ES-I3 (cell line): ENCODE data around the gene A1BG.

Experiments
- H3K36me3 ChIP-seq: 2 replicates; pipeline ENCODE4 v1.6.1; 2013; ENCODE audit warnings: mild to moderate bottlenecking, low read length, control low read depth, moderate library complexity; ENCODE audit not compliant: insufficient read depth
- H3K4me1 ChIP-seq: 2 replicates; pipeline ENCODE4 v1.6.1; 2013; ENCODE audit warnings: mild to moderate bottlenecking, control low read depth, low read length; ENCODE audit not compliant: insufficient read depth
- H3K9ac ChIP-seq: 2 replicates; pipeline ENCODE4 v1.6.1; 2013; ENCODE audit warnings: low read depth, mild to moderate bottlenecking, low read length, moderate library complexity
- H3K9me3 ChIP-seq: 2 replicates; pipeline ENCODE4 v1.6.1; 2013; ENCODE audit warnings: mild to moderate bottlenecking, low read length, moderate library complexity; ENCODE audit not compliant: control insufficient read depth, insufficient read depth

A1BG gene

DNA sequence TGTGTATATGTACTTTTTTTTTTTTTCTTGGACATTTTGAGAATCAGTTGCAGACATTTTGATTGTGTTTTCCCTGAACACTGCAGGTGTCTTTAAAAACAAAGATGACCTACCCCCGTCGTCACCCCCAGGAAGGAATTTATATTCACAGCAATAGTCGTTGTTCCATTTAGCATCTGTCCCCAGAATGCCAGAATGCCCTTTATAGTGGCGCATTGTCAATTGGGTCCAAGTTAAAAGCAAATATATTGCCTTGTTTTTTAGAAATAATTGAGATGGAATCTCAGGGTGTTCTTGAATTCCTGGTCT is 40.4 kb upstream of the A1BG start:
- Histone ChIP-seq H3K9me3 (no peaks in the 10 kb centered on the region), H3K36me3 (peaks cover 25% of the 10 kb centered on the region), H3K4me1 (no peaks in the 10 kb centered on the region; the same call in 1 of the 2 replicates), H3K9ac (no peak overlapping the region)

- no peaks in the 10 kb centered on the region; the same call in 1 of the 2 replicates for H3K4me1 ChIP-seq
- H3K9me3 ChIP-seq, result no peaks in the 10 kb centered on the region
- no peak overlapping the region for H3K9ac ChIP-seq
- H3K36me3 ChIP-seq, result peaks cover 30% of the 10 kb centered on the region
Measured at GRCh38 chr19:58392945-58393724, 39.8 kb upstream of the A1BG start.

DNA sequence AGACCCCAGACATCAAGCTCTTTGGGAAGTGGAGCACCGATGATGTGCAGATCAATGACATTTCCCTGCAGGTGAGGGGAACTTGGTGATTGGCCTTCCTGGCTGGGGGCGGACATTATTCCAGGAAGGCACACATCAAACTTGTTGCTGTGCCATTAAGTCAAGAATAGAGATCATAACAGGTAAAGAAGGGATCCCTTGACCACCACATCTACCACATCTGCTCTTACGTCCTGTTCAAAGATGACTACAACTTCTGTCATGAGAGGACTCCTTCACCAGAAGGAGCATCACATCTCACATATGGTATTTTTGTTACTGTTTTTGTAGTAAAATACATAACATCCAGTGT is 34.9 kb upstream of the A1BG start:
- peaks cover 7% of the 10 kb centered on the region; the same call in 1 of the 2 replicates for H3K4me1 ChIP-seq
- H3K9me3 ChIP-seq, result no peaks in the 10 kb centered on the region

DNA sequence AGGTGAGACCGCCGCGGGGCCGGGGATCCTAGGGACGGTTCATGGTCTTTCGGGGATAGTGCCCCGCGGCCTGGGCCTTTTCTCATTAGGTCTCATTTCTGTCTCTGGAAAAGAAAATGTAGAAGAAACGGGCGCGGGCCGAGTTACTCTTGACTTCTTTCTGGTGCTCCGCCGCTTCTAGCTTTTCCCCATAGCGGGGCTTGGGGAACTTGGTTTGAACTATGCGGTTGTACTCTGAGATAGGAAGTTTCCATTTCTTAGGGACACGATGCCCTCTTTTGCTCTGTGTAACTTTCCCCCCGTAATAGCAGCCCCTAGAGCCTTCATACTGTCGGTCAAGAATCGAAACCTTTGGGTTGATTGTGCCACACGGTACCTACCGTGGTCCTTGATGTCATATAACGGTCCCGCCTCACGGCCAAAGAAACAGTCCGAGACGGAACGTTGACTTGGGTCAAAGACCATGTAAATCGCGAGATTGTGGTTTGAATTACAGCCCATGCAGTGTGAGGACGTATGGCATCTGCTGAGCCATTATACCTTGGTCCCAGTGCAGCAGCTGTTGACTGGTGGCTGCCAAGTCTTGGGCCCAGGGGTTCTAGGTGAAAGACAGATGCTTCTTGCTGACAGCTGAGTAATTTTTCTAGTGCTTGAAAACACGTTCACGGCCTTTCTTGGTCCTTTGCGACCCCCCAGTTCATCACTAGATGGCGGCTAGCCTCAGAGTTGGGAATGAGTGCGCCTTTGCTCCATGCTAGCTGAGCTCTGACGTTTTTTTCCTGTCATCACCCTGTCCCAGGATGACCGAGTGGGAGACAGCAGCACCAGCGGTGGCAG is 34.3 kb upstream of the A1BG start:
- peak overlapping the region; percentile 90 for H3K9ac ChIP-seq
- no peaks in the 10 kb centered on the region for H3K9me3 ChIP-seq
- peaks cover 23% of the 10 kb centered on the region for H3K36me3 ChIP-seq
- H3K4me1 ChIP-seq, result peaks cover 7% of the 10 kb centered on the region; the same call in 1 of the 2 replicates

More for the DNA sequence above, 34.9 kb upstream of the A1BG start:
- H3K9ac ChIP-seq, result peak overlapping the region; percentile 90; the same call in 1 of the 2 replicates
- peaks cover 23% of the 10 kb centered on the region for H3K36me3 ChIP-seq

GRCh38 chr19:58386576-58387337 is 33.5 kb upstream of the A1BG start, which contains the start of gene RPS5:
TSS of gene RPS5 (plus strand) at chr19:58387269. CDS start at chr19:58388138, 869 bp downstream.
- H3K36me3 ChIP-seq, result peaks cover 19% of the 10 kb centered on the region
- no peaks in the 10 kb centered on the region for H3K9me3 ChIP-seq
- peaks cover 7% of the 10 kb centered on the region; the same call in 1 of the 2 replicates for H3K4me1 ChIP-seq
- H3K9ac ChIP-seq, result peak within 1 kb of the TSS; percentile 90

- peak overlapping the region; percentile 90 for H3K9ac ChIP-seq
- no peaks in the 10 kb centered on the region for H3K9me3 ChIP-seq
- peaks cover 19% of the 10 kb centered on the region for H3K36me3 ChIP-seq
- peaks cover 7% of the 10 kb centered on the region; the same call in 1 of the 2 replicates for H3K4me1 ChIP-seq
Measured at GRCh38 chr19:58385891-58386575, 32.7 kb upstream of the A1BG start.

DNA sequence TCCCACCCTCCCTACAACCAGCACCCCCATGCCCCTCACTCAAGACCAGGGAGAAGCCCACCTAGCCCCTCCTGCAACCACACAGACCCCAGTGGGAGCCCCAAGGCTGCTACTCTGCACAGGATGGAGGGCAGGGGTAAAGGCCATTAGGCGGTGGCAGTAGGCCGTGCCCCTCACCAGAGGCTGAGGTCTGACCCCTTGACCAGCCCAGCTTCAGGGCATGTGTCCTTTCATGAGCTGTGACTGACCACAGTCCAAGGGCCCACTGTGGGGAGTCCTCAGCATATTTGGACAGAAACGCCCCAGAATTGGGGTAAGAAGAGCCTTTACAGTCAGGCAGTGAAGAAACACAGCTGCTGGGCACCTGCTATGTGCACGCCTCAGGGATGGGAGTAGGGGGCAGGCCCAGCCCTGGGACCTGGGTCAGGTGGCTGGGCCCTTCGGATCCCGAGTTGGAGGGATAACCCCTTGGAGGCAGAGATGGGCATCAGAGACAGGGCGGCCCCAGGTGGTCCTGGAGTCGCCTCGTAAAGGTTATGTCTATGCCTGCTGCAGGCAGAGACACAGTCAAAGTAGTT is 32.1 kb upstream of the A1BG start:
- H3K9me3 ChIP-seq, result no peaks in the 10 kb centered on the region
- H3K4me1 ChIP-seq, result peaks cover 7% of the 10 kb centered on the region; the same call in 1 of the 2 replicates
- peak overlapping the region; percentile 90 for H3K9ac ChIP-seq
- H3K36me3 ChIP-seq, result peaks cover 15% of the 10 kb centered on the region

DNA sequence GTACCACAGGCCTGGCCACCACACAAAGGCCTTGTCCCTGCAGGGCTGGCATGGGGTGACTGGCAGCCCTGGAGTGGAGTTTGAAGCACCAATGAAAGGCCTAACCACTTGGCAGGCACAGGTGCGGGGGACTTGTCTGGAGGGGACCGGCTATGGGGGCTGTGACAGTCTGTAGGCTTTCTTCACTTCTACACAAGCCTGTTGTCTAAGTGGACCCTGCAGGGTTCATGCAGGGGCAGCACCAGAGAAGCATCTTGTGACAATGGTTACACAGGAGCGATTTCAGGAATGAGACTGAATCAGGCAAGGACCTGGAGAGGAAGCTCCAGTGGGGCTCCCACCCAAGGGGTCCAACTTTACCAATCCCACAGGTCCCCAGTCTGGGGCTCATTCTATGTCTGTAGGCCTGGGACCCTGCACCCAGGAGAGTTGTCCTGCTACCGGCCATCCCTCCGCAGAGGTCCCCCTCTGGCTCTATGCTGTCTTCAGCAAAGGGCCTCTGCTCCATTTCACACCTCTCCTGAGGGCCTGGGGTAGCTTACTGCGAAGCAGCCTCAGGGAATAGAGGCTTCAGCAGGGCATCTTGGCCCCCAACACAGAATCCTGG is 29.8 kb upstream of the A1BG start:
- Histone ChIP-seq H3K9me3 (no peaks in the 10 kb centered on the region), H3K9ac (no peak overlapping the region), H3K4me1 (peaks cover 7% of the 10 kb centered on the region; the same call in 1 of the 2 replicates), H3K36me3 (peaks cover 2% of the 10 kb centered on the region)

GRCh38 chr19:58381460-58382212 is 28.3 kb upstream of the A1BG start:
- Histone ChIP-seq H3K36me3 (no peaks in the 10 kb centered on the region), H3K4me1 (peaks cover 7% of the 10 kb centered on the region; the same call in 1 of the 2 replicates), H3K9ac (peak overlapping the region; percentile 95), H3K9me3 (no peaks in the 10 kb centered on the region)

DNA sequence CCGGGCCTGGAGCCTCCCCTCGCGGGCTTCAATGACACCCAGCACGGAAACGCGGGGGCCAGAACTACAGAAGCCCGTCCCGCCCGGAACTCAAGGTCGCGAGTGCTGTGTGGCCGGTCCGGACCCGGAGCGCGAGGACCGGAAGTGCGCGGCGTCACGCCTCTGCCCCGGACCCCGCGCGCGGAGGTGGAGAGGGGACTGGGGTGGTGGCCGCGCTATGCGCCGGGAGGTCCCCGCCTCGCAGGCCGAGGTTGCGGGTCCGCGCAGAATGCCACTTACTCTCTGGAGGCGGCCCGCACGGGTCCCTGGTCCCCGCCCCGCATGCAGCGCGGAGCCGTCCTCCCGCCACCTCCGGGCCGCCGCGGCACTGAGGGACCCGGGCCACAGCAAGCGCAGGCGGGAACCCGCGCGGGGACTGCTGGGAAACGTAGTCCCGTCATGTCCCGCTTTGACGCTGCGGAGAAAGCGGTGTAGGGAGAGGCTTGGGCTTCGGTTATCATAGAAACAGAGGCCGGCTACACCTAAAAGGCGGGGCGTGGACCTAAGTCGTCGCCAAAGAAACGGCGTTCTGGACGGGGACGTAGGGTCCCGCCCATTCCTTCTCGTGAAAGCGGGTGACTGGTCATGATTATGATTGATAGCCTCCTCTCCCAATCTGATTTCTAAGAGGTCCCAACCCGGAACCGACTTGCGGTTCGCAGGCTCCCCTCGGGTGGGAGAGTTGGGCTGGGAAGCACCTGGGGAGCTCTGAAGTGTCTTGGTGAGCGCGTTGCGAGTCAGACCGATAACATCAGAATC is 27.6 kb upstream of the A1BG start, which contains the start of gene ZNF837:
Gene ZNF837, minus strand, starts transcription at position 369 of the 798 bp plus-strand sequence. CDS start 11,698 bp downstream, outside the sequence.
- Histone ChIP-seq H3K36me3 (no peaks in the 10 kb centered on the region), H3K9me3 (no peaks in the 10 kb centered on the region), H3K9ac (peak within 1 kb of the TSS; percentile 95), H3K4me1 (peaks cover 7% of the 10 kb centered on the region; the same call in 1 of the 2 replicates)

GRCh38 chr19:58380037-58380661 is 26.9 kb upstream of the A1BG start:
- Histone ChIP-seq H3K9ac (peak overlapping the region; percentile 95), H3K9me3 (no peaks in the 10 kb centered on the region), H3K36me3 (no peaks in the 10 kb centered on the region), H3K4me1 (no peaks in the 10 kb centered on the region)
